ENCODE results near the gene WDR73. TPM values are rescaled to one million over a fixed set of nuclear protein-coding genes. Genes with fewer than 3 reads are reported as not detected.

Gene WDR73
- total and polyA plus RNA-seq, 2 of the 8 experiments (the other 6 are each of a cell fraction or from before 2014, with no cell fraction given), result 22.7 to 23.1 TPM

DNA sequence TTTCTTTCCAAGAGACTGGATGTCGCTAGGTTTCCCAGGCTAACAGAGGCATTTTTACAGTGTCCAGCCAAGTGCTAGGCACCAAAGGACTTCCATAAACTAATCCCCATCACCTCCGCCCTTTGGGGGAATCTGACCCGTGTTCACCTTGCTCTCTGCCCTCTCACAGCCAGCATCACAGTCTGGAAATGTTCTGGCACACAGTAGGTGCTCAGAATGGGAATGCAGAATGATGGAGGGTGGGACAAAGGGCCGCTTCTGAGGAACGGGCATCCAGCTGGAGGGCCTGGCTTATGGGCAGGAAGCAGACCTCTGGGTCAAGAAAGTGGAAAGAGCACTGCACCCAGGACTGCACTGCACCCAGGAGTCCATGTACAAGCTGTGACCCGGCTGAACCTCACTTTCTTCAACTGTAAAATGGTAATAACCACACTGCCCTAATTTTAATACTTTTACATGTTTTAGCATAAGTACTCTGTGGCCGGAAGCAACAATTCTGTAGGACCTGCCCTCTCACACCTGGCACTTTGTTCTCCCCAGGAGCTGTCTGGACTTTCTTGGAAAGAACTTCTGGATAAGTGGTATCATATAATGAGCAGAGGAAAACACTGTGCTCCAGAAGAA, 4.8 kb upstream of the WDR73 start:
- 67% methylated on average over 7 of the region's 7 CpGs; no CpG with 5 or more reads in 1 of the 2 experiments for WGBS, 2 experiments (ENCODE audit: extremely low coverage in 1 of 2, insufficient coverage in 1 of 2, insufficient read length in 1 of 2, insufficient replicate concordance in 2 of 2, low coverage in 1 of 2, low lambda C conversion rate in 2 of 2, missing lambda C conversion rate in 1 of 2)
- TF ChIP-seq RNF2 (IDR thresholded peaks at IDR 0.05; ENCODE audit: borderline replicate concordance, low read depth, low read length, missing control alignments, poor library complexity, severe bottlenecking), result no peak
- TF ChIP-seq SP4 (IDR thresholded peaks at IDR 0.05; ENCODE audit: low read length), result no peak
- TF ChIP-seq SRF (IDR thresholded peaks at IDR 0.05; ENCODE audit: low read depth, low read length), result no peak
- TF ChIP-seq PHF8 (conservative IDR thresholded peaks at IDR 0.05; ENCODE audit: low read depth, low read length), result no peak
- no peak for TF ChIP-seq JUN (IDR thresholded peaks at IDR 0.05; ENCODE audit: low read depth, low read length)
- no peak for TF ChIP-seq KDM1A (IDR thresholded peaks at IDR 0.05; ENCODE audit: borderline replicate concordance, low read length)
- Histone ChIP-seq H3K9me3 (ENCODE audit: insufficient read depth in 2 of 2, low read depth in 1 of 2, low read length in 1 of 2) (no peaks in the 10 kb centered on the region), H3K4ac (replicated peaks; ENCODE audit: insufficient read length, low read depth, low read length) (no peak overlapping the region), H2BK15ac (ENCODE audit: low read length) (no peak overlapping the region), H3K79me2 (ENCODE audit: control insufficient read depth in 1 of 2, insufficient read depth in 2 of 2, low read length in 2 of 2) (peaks cover 0 to under 1% of the 10 kb centered on the region in 2 experiments; a peak in 1 of 4 replicates), H4K5ac (ENCODE audit: insufficient read length, low read depth, low read length) (no peak overlapping the region), H3K27ac (ENCODE audit: low read depth, low read length) (no peak overlapping the region), H4K8ac (ENCODE audit: extremely low read depth, insufficient read depth, low read length) (peak overlapping the region; percentile 62; the same call in 1 of the 2 replicates), H3K9ac (replicated peaks in 1 of 4; ENCODE audit: extremely low read depth in 1 of 4, low read depth in 3 of 4, low read length in 3 of 4) (no peak overlapping the region), H2BK20ac (ENCODE audit: low read length) (no peak overlapping the region), H3K23me2 (ENCODE audit: low read depth, low read length) (peaks cover 5% of the 10 kb centered on the region; the same call in 1 of the 2 replicates), H4K91ac (replicated peaks; ENCODE audit: insufficient read length, low read length) (no peak overlapping the region), H3K14ac (ENCODE audit: insufficient read length) (no peak overlapping the region), H3K36me3 (ENCODE audit: control insufficient read depth in 2 of 4, insufficient read depth in 4 of 4, low read length in 3 of 4) (no peaks in the 10 kb centered on the region), H3K23ac (ENCODE audit: insufficient read length) (peak overlapping the region; percentile 12), H2BK5ac (ENCODE audit: low read depth, low read length) (no peak overlapping the region), H2BK120ac (replicated peaks; ENCODE audit: low read depth, low read length) (no peak overlapping the region), H3K4me1 (replicated peaks in 1 of 4; ENCODE audit: control insufficient read depth in 3 of 4, insufficient read depth in 4 of 4, low read length in 3 of 4) (peaks cover 0 to 16% (median 13%) of the 10 kb centered on the region in 4 experiments; a peak in 6 of 7 replicates), H3K27me3 (replicated peaks in 1 of 4; ENCODE audit: control insufficient read depth in 3 of 4, extremely low read depth in 1 of 4, insufficient read depth in 3 of 4, low read length in 3 of 4) (peaks cover 0 to 13% (median 9%) of the 10 kb centered on the region in 4 experiments; a peak in 5 of 7 replicates), H3K4me3 (ENCODE audit: extremely low read depth in 1 of 4, insufficient read depth in 2 of 4, low read depth in 3 of 4, low read length in 4 of 4) (peak overlapping the region; percentile 17 to 74 (median 39); a peak in 5 of 8 replicates), H2AK5ac (ENCODE audit: low read depth, low read length) (no peak overlapping the region), H3K18ac (ENCODE audit: extremely low read depth, low read length) (no peak overlapping the region), H3K79me1 (ENCODE audit: low read depth, low read length) (0 out of 2 replicates have a peak, but pooled peaks cover 2% of the 10 kb centered on the region), H3K56ac (replicated peaks; ENCODE audit: insufficient read length, low read depth, low read length) (no peak overlapping the region), H2AFZ (ENCODE audit: low read length) (no peak overlapping the region), H2BK12ac (ENCODE audit: low read depth, low read length) (no peak overlapping the region), H3K4me2 (ENCODE audit: insufficient read depth in 1 of 2, low read depth in 2 of 2, low read length in 2 of 2) (peak overlapping the region; percentile 91), H4K20me1 (replicated peaks in 1 of 2; ENCODE audit: control insufficient read depth in 1 of 2, insufficient read depth in 2 of 2, low read length in 2 of 2) (peaks cover 0 to 2% of the 10 kb centered on the region in 2 experiments)
- no peak for DNase-seq (ENCODE audit: low read depth in 1 of 2, low spot score in 2 of 2)
- ChIA-PET POLR2A (ENCODE audit: partially characterized antibody) (interaction anchor here (0.6 to 2.0 kb wide), 9 partner anchors 10 to 347 kb away, joined by 3 to 10 read pairs (median 4); partner anchors contain the start of genes SEC11A and ZSCAN2), CTCF (ENCODE audit: partially characterized antibody) (interaction anchor here (0.6 to 10.6 kb wide), 26 partner anchors 16 to 269 kb away, joined by 3 to 86 read pairs (median 4); partner anchors contain the start of gene SEC11A)
- no peak for FAIRE-seq
